ENCODE results near the gene WWOX. TPM values are rescaled to one million over a fixed set of nuclear protein-coding genes. Genes with fewer than 3 reads are reported as not detected.

The WWOX gene
- polyA plus RNA-seq, 1 donor from 2014 or later, result 25.6 TPM

DNA sequence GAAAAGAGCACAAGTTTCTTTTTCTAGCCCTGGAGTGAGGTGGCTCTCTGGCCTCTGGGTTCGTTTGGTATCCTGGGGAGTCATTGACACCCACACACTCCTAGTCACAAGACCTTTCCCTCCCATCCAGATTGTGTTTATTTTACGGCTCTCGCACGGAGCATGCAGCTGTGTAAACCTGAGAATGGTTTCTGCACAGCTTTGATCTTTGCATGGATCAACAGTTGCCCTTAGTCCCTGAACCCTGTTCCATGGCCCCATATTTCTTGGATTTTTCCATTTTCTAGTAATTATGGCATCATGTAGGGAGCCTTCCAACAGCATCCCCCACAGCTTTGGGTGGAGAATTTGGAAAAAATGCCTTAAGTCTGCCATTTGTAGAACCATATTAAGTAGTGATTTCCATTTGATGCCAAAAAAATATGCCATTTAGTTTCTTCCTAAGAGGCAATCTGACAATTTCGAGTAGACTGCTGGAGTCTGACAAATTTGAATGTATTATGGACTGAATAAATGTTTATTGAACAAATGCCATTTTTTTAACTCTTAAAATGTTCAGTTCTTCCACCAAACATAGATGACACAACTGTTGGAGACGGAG is 197.7 kb downstream of the WWOX start:
- no peaks in the 10 kb centered on the region for H4K20me1 ChIP-seq (ENCODE audit: insufficient read depth)

GRCh38 chr16:78298986-78299385 is 199.5 kb downstream of the WWOX start:
- no peaks in the 10 kb centered on the region for H3K79me2 ChIP-seq (replicated peaks; ENCODE audit: insufficient read depth, low read length)
- H3K4me2 ChIP-seq (ENCODE audit: low read length), result no peak overlapping the region
- H3K9ac ChIP-seq (ENCODE audit: low read length), result no peak overlapping the region
- H3K9me2 ChIP-seq (ENCODE audit: insufficient read depth, low read length), result no peaks in the 10 kb centered on the region
- H3K27ac ChIP-seq (ENCODE audit: low read length), result no peak overlapping the region
- H2AFZ ChIP-seq (ENCODE audit: low read depth, low read length), result no peak overlapping the region
- no peaks in the 10 kb centered on the region for H3K27me3 ChIP-seq (ENCODE audit: insufficient read depth, low read depth, low read length)
- no peak overlapping the region for H3K4me3 ChIP-seq (ENCODE audit: low read length)
- no peaks in the 10 kb centered on the region for H4K20me1 ChIP-seq (ENCODE audit: insufficient read depth)
- no peaks in the 10 kb centered on the region for H3F3A ChIP-seq (ENCODE audit: insufficient read depth, low read length, poor library complexity, severe bottlenecking)
- H3K36me3 ChIP-seq (ENCODE audit: insufficient read depth, low read length), result no peaks in the 10 kb centered on the region
- H3K9me3 ChIP-seq (ENCODE audit: low read length), result no peaks in the 10 kb centered on the region
- TF ChIP-seq MXI1 (conservative IDR thresholded peaks at IDR 0.05; ENCODE audit: poor library complexity, severe bottlenecking), result no peak
- no peak for TF ChIP-seq EP300 (conservative IDR thresholded peaks at IDR 0.05; ENCODE audit: poor library complexity, severe bottlenecking)
- TF ChIP-seq RAD21 (conservative IDR thresholded peaks at IDR 0.05), result no peak
- TF ChIP-seq POLR2AphosphoS5 (IDR thresholded peaks at IDR 0.05), result no peak
- TF ChIP-seq TAF1 (IDR thresholded peaks at IDR 0.05; ENCODE audit: low read depth), result no peak
- TF ChIP-seq REST (IDR thresholded peaks at IDR 0.05; ENCODE audit: borderline replicate concordance), result no peak
- TF ChIP-seq CTCF (IDR thresholded peaks at IDR 0.05; ENCODE audit: poor library complexity, severe bottlenecking), result no peak
- TF ChIP-seq SMC3 (conservative IDR thresholded peaks at IDR 0.05; ENCODE audit: poor library complexity), result no peak

More for the DNA sequence above, 197.7 kb downstream of the WWOX start:
- Histone ChIP-seq H3K4me2 (ENCODE audit: low read length) (no peak overlapping the region), H3K27ac (ENCODE audit: low read length) (no peak overlapping the region), H3K9me2 (ENCODE audit: insufficient read depth, low read length) (no peaks in the 10 kb centered on the region), H3K27me3 (ENCODE audit: insufficient read depth, low read depth, low read length) (no peaks in the 10 kb centered on the region), H3K4me3 (ENCODE audit: low read length) (no peak overlapping the region), H3K79me2 (replicated peaks; ENCODE audit: insufficient read depth, low read length) (no peaks in the 10 kb centered on the region), H3F3A (ENCODE audit: insufficient read depth, low read length, poor library complexity, severe bottlenecking) (no peaks in the 10 kb centered on the region), H2AFZ (ENCODE audit: low read depth, low read length) (no peak overlapping the region), H3K36me3 (ENCODE audit: insufficient read depth, low read length) (no peaks in the 10 kb centered on the region), H3K9ac (ENCODE audit: low read length) (no peak overlapping the region), H3K9me3 (ENCODE audit: low read length) (no peaks in the 10 kb centered on the region)
- TF ChIP-seq TAF1 (IDR thresholded peaks at IDR 0.05; ENCODE audit: low read depth) (no peak), MXI1 (conservative IDR thresholded peaks at IDR 0.05; ENCODE audit: poor library complexity, severe bottlenecking) (no peak), REST (IDR thresholded peaks at IDR 0.05; ENCODE audit: borderline replicate concordance) (no peak), CTCF (IDR thresholded peaks at IDR 0.05; ENCODE audit: poor library complexity, severe bottlenecking) (no peak), EZH2 (IDR thresholded peaks at IDR 0.05; ENCODE audit: borderline replicate concordance, insufficient read depth, low read length, poor library complexity, severe bottlenecking) (no peak)

All from neural cell (in vitro differentiated cells).